ENCODE measurements around the gene CACNB3.

- TF ChIP-seq SP1 (IDR thresholded peaks at IDR 0.05) = no peak
- no peak for TF ChIP-seq SP1 (CRISPR knock-in tag; IDR thresholded peaks at IDR 0.05)
- no peak for TF ChIP-seq ZFP82 (CRISPR knock-in tag; IDR thresholded peaks at IDR 0.05; ENCODE audit: borderline replicate concordance)
- no peak for TF ChIP-seq FOXA3 (CRISPR knock-in tag; IDR thresholded peaks at IDR 0.05)
- TF ChIP-seq ZNF615 (CRISPR knock-in tag; IDR thresholded peaks at IDR 0.05; ENCODE audit: borderline replicate concordance) = no peak
- TF ChIP-seq POLR2AphosphoS5 (IDR thresholded peaks at IDR 0.05; ENCODE audit: low read depth, low read length) = no peak
- no peak for TF ChIP-seq CTCF (CRISPR knock-in tag; IDR thresholded peaks at IDR 0.05)
- no peak for TF ChIP-seq KAT2B (IDR thresholded peaks at IDR 0.05; ENCODE audit: borderline replicate concordance, low read depth, low read length)
- no peak for TF ChIP-seq TAF1 (CRISPR knock-in tag; IDR thresholded peaks at IDR 0.05)
- TF ChIP-seq ZNF788 (CRISPR knock-in tag; IDR thresholded peaks at IDR 0.05; ENCODE audit: borderline replicate concordance) = no peak
- TF ChIP-seq ZBTB44 (CRISPR knock-in tag; IDR thresholded peaks at IDR 0.05) = no peak
- no peak for TF ChIP-seq PLSCR1 (CRISPR knock-in tag; IDR thresholded peaks at IDR 0.05; ENCODE audit: borderline replicate concordance)
- TF ChIP-seq DPF2 (CRISPR knock-in tag; IDR thresholded peaks at IDR 0.05; ENCODE audit: borderline replicate concordance, low read depth) = no peak
- TF ChIP-seq JUND (CRISPR knock-in tag; IDR thresholded peaks at IDR 0.05) = no peak
- no peak for TF ChIP-seq NFE2L1 (CRISPR knock-in tag; IDR thresholded peaks at IDR 0.05; ENCODE audit: borderline replicate concordance)
Measured at GRCh38 chr12:48824905-48825304, 6.6 kb downstream of the CACNB3 start.
